ENCODE measurements around the gene S1PR2.
A peak's percentile ranks its signal among the peaks of the same experiment; 100 is the strongest.

The S1PR2 gene, protein sequence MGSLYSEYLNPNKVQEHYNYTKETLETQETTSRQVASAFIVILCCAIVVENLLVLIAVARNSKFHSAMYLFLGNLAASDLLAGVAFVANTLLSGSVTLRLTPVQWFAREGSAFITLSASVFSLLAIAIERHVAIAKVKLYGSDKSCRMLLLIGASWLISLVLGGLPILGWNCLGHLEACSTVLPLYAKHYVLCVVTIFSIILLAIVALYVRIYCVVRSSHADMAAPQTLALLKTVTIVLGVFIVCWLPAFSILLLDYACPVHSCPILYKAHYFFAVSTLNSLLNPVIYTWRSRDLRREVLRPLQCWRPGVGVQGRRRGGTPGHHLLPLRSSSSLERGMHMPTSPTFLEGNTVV

DNA sequence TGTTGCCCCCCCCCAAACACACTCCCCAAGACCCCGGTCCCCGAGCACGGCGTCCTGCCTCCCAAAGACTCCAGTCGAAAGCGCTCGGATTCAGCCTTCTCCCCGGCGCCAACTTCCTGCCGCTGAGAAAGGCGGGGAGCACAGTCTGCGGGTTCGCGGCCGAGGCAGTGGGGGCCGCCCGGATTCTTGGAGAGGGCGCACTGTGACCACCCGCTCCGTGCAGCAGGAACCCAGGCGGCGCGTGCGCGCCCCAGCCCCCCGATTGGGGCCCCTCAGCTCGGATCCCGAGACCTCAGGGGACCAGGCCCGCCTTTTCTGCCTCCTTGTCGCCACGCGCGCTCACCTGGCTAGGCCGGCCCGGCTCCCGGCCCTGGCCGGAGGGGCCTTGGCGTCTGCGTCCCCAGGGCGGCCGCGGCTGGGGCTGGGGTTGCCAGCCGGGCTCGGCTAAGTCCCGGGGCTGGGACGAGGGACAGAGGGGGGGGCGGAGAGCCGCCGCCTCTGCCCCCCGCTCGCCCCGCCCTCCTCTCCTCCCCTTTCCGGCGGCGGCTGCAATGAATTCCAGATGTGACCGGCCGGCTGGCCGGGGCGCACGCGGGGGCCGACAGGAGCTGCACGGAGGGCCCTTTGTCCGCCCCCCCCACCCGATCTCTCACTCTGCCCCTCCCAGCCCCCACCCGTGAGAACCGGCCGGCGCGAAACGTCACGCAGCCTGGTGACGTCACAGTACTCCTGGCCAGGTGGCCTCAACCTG, at the start of gene S1PR2:
Gene S1PR2, minus strand, starts transcription at position 471 of the 751 bp plus-strand sequence. CDS start 6,426 bp downstream, outside the sequence.
- no peak for DNase-seq (ENCODE audit: low read depth, low spot score)
- H3K27ac ChIP-seq: peak within 1 kb of the TSS; percentile 13

DNA sequence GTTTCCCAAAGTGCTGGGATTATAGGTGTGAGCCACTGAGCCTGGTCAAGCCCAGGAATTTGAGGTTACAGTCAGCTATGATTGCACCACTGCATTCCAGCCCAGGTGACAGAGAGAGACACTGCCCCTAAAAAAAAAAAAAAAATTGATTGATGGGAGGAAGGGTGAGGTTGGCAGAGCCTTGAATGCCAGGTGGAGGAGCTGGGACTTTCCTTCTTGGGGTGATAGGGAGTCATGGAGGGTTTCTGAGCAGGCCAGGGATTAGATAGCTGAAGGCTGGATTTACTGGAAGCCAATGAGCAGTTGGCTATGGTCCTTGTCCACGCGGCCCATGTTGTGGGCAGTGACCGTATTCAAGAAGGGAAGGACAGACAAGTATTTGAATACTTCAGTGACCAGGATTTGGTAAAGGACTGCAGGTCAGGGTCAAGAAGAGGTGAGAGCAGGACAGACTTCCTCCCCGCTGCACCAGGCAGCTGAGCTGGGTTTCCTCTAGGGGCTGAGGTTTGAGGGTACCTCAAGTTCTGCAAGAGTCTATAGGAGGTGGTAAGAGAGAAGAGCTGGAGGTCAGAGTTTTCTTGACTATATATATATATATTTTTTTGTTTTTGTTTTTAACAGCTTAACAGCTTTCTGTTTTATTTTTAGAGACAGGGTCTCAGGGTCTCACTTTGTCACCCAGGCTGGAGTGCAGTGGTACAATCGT, 48.8 kb upstream of the S1PR2 start:
- H3K27ac ChIP-seq: no peak overlapping the region
- DNase-seq (ENCODE audit: low read depth, low spot score): no peak

- DNase-seq (ENCODE audit: low read depth, low spot score): no peak
- no peak overlapping the region for H3K27ac ChIP-seq
Measured at GRCh38 chr19:10278935-10279334, 47.8 kb upstream of the S1PR2 start.

DNA sequence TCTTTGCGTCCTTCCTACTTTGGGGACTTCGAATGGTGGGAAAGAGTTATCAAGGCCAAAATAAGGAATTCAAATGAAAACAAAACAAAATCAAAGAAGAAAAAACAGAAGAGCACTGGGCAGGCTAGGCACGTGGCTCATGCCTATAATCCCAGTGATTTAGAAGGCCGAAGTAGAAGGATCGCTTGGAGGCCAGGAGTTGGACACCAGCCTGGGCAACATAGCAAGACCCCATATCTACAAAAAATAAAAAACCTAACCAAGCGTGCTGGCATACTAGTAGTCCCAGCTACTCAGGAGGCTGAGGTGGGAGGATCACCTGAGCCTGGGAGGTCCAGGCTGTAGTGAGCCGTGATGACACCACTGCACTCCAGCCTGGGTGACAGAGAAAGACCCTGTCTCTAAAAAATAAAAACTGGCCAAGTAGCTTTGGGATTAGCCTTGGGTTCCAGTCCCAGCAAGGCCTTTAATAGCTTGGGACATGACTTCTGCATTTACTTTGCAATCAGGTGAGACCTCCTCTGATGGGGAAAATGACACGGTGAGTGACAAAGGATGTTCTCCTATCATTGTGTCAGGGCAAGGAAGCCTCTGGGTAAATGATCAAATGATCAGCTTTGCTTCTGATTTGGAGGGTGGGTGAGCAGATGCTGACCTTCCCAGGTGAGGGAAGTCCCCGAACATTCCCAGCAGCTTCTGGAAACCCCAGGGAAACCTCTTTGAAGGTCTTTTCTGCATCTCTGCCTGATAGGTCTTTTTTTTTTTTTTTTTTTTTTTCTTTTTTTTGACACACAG, 46.9 kb upstream of the S1PR2 start:
- no peak overlapping the region for H3K27ac ChIP-seq
- DNase-seq (ENCODE audit: low read depth, low spot score): no peak

- DNase-seq (ENCODE audit: low read depth, low spot score): no peak
- H3K27ac ChIP-seq: no peak overlapping the region
Measured at GRCh38 chr19:10274589-10274988, 43.5 kb upstream of the S1PR2 start.

DNA sequence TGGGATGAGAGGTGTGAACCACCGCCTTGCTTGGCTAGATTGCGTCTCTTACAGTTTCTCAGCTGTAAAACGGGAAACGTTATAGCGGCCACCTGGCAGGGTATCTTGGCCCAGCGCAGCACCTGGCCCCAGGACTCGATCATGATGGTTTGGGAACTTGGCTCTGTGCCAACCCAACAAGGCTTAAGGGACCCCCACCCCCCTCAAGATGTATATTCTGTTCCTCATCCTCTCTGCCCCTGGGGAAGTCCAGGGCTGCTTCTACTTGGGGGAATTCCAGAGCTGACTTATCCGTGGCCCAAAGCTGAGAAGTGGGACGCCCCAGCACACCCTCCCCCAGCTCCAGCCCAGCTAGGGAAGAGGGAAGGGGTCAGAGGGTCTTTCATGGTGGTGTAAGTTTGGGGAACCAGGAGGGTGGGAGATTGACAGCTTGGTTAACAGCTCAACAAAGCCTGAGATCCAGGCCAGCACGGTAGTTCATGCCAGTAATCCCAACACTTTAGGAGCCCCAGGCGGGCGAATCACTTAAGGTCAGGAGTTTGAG, 40.5 kb upstream of the S1PR2 start:
- DNase-seq (ENCODE audit: low read depth, low spot score): no peak
- no peak overlapping the region for H3K27ac ChIP-seq

GRCh38 chr19:10270616-10271394, 39.7 kb upstream of the S1PR2 start, which contains the start of gene ICAM1:
Gene ICAM1 (plus strand): TSS chr19:10271120. CDS start chr19:10271160, 40 bp downstream.
- no peak within 1 kb of the TSS for H3K27ac ChIP-seq
- DNase-seq (ENCODE audit: low read depth, low spot score): no peak

- no peak overlapping the region for H3K27ac ChIP-seq
- no peak for DNase-seq (ENCODE audit: low read depth, low spot score)
Measured at GRCh38 chr19:10270180-10270615, 39.1 kb upstream of the S1PR2 start.

GRCh38 chr19:10269333-10270179, 38.4 kb upstream of the S1PR2 start:
- no peak for DNase-seq (ENCODE audit: low read depth, low spot score)
- no peak overlapping the region for H3K27ac ChIP-seq

- DNase-seq (ENCODE audit: low read depth, low spot score): no peak
- H3K27ac ChIP-seq: no peak overlapping the region
Measured at GRCh38 chr19:10268071-10268470, 36.9 kb upstream of the S1PR2 start.

DNA sequence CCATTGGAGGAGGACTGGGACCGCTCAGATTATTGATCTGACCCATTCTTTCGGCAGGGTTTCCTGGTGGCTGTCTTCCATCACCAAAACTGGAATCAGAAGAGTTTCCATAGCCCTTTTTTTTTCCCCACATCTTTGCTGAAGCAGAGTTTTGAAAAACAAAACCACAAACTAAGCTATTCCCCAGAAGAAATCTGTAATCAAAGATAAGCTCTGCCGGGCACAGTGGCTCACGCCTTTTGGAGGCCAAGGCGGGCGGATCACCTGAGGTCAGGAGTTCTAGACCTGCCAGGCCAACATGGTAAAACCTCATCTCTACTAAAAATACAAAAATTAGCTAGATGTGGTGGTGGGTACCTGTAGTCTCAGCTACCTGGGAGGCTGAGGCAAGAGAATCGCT, 35.6 kb upstream of the S1PR2 start:
- DNase-seq (ENCODE audit: low read depth, low spot score): no peak
- H3K27ac ChIP-seq: no peak overlapping the region

- DNase-seq (ENCODE audit: low read depth, low spot score): no peak
- no peak overlapping the region for H3K27ac ChIP-seq
Measured at GRCh38 chr19:10262771-10263170, 31.6 kb upstream of the S1PR2 start.

GRCh38 chr19:10260141-10260584, 29.0 kb upstream of the S1PR2 start:
- DNase-seq (ENCODE audit: low read depth, low spot score): peak; percentile 75
- H3K27ac ChIP-seq: peak overlapping the region; percentile 52

- DNase-seq (ENCODE audit: low read depth, low spot score): peak; percentile 40
- H3K27ac ChIP-seq: peak overlapping the region; percentile 52
Measured at GRCh38 chr19:10259162-10259905, 28.2 kb upstream of the S1PR2 start.

DNA sequence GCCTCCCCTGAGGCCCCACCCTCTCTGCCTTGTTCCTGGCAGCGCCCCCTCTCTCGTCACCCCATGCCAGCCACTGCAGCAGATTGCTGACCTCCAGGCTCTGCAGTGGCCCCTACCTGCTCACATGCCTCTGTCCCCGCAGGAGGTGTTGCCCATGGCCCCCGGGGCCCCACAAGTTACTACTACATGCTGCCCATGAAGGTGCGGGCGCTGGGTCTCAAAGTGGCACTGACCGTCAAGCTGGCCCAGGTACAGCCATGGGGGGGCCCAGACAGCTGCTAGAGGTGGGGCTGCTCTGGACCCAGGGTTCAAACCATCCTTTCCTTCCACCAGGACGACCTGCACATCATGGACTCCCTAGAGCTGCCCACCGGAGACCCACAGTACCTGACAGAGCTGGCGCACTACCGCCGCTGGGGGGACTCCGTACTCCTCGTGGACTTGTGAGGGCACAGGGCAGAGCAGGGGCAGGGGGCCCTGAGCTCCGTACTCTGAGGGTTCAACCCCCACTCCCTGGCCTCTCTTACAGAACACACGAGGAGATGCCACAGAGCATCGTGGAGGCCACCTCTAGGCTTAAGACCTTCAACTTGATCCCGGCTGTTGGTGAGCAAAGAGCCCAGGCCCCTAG, 27.1 kb upstream of the S1PR2 start:
- no peak overlapping the region for H3K27ac ChIP-seq
- DNase-seq (ENCODE audit: low read depth, low spot score): no peak

- no peak overlapping the region for H3K27ac ChIP-seq
- DNase-seq (ENCODE audit: low read depth, low spot score): no peak
Measured at GRCh38 chr19:10256970-10257615, 26.0 kb upstream of the S1PR2 start.
